ENCODE measurements around the gene DSG2.

GRCh38 chr18:31497836-31498573 is at the start of gene DSG2:
- TF ChIP-seq CTCF (conservative IDR thresholded peaks at IDR 0.05 in 1 of 2, IDR thresholded peaks at IDR 0.05 in 1 of 2; ENCODE audit: extremely low read depth in 1 of 2, insufficient read depth in 1 of 2, low read depth in 1 of 2, low read length in 2 of 2) (no peak), EZH2 (IDR thresholded peaks at IDR 0.05; ENCODE audit: borderline replicate concordance, low read length) (no peak)
